Airway epithelial cell (primary cell): ENCODE data around the gene SLAIN2. TPM values are rescaled to one million over a fixed set of nuclear protein-coding genes. Genes with fewer than 3 reads are reported as not detected.

Experiments used
- total RNA-seq: library from RNA; depleted of rRNA; stranded (reverse); fragments of >200 nt; gene quantifications from 2 replicates; pipeline ENCODE4 v1.2.3, GENCODE V29; 2015

SLAIN2 gene
- 15.8 and 60.3 TPM in 2 replicates for total RNA-seq

GRCh38 chr4:48340965-48341775, at the start of gene SLAIN2:
Gene SLAIN2, plus strand, starts transcription at chr4:48341529. Its CDS starts 211 bp downstream, at chr4:48341740.

Other genes with a start within 250 kb of the SLAIN2 start
- not detected in 2 replicates for gene TXK, start 207.3 kb upstream of the SLAIN2 start, total RNA-seq
- 0.35 and 0.51 TPM in 2 replicates for gene TEC, start 71.7 kb upstream of the SLAIN2 start, total RNA-seq
- gene SLC10A4, start 141.8 kb downstream of the SLAIN2 start, total RNA-seq, result not detected in 2 replicates
- not detected in 2 replicates for gene ZAR1, start 148.7 kb downstream of the SLAIN2 start, total RNA-seq